Measurements from ENCODE around the gene ID1.
A peak's percentile ranks its signal among the peaks of the same experiment; 100 is the strongest.
"Not testable (repeated sequence)": the region's sequence is repeated elsewhere in the genome, so short reads cannot be mapped to it uniquely, and the experiment has no call there.

ID1 gene

GRCh38 chr20:31642837-31643236 lies 37.7 kb downstream of the ID1 start:
- Histone ChIP-seq H3K14ac (ENCODE audit: low read length) (peak overlapping the region; percentile 78), H2BK15ac (ENCODE audit: low read length) (no peak overlapping the region), H2BK5ac (ENCODE audit: low read length) (no peak overlapping the region), H4K91ac (ENCODE audit: low read depth, low read length, poor library complexity) (no peak overlapping the region), H3K36me3 (replicated peaks in 1 of 2; ENCODE audit: control insufficient read depth in 2 of 2, insufficient read depth in 2 of 2, low read length in 2 of 2) (no peaks in the 10 kb centered on the region), H3K9ac (ENCODE audit: low read depth, low read length, poor library complexity) (peak overlapping the region; percentile 27), H3K79me1 (ENCODE audit: low read depth, low read length) (no peaks in the 10 kb centered on the region), H3K27ac (replicated peaks; ENCODE audit: low read length) (no peak overlapping the region), H3K23ac (ENCODE audit: low read depth, low read length, poor library complexity) (peak overlapping the region; percentile 32), H2AFZ (ENCODE audit: low read length) (no peak overlapping the region), H3K27me3 (ENCODE audit: control insufficient read depth in 3 of 3, insufficient read depth in 3 of 3, low read depth in 1 of 3, low read length in 3 of 3) (no peaks in the 10 kb centered on the region), H2BK120ac (ENCODE audit: low read depth, low read length) (no peak overlapping the region), H3K4me3 (ENCODE audit: low read length in 2 of 2) (no peak overlapping the region), H3K4me1 (ENCODE audit: control insufficient read depth in 2 of 2, insufficient read depth in 1 of 2, low read depth in 1 of 2, low read length in 2 of 2) (peaks cover 0 to 2% of the 10 kb centered on the region in 2 donors), H3K18ac (ENCODE audit: low read length) (no peak overlapping the region), H2BK12ac (ENCODE audit: low read length) (no peak overlapping the region), H3K4ac (ENCODE audit: low read length) (no peak overlapping the region), H3K4me2 (ENCODE audit: insufficient read depth, low read length, poor library complexity, severe bottlenecking) (no peak overlapping the region), H2AK5ac (ENCODE audit: low read depth, low read length) (no peak overlapping the region), H3K9me3 (replicated peaks in 1 of 2; ENCODE audit: control insufficient read depth in 2 of 2, insufficient read depth in 1 of 2, low read depth in 1 of 2, low read length in 2 of 2) (no peaks in the 10 kb centered on the region), H4K8ac (ENCODE audit: low read depth, low read length) (no peak overlapping the region)
- DNase-seq (ENCODE audit: low spot score), result no peak
- no CpG with 5 or more reads among the region's 1 CpG for WGBS, 2 donors (ENCODE audit: extremely low coverage in 2 of 2, insufficient read length in 2 of 2, insufficient replicate concordance in 1 of 2)

GRCh38 chr20:31643522-31643921 lies 38.4 kb downstream of the ID1 start:
- WGBS, 2 donors (ENCODE audit: extremely low coverage in 2 of 2, insufficient read length in 2 of 2, insufficient replicate concordance in 1 of 2), result no CpG with 5 or more reads among the region's 4 CpGs
- Histone ChIP-seq H3K4ac (ENCODE audit: low read length) (no peak overlapping the region), H2AK5ac (ENCODE audit: low read depth, low read length) (no peak overlapping the region), H3K9me3 (replicated peaks in 1 of 2; ENCODE audit: control insufficient read depth in 2 of 2, insufficient read depth in 1 of 2, low read depth in 1 of 2, low read length in 2 of 2) (no peaks in the 10 kb centered on the region), H3K23ac (ENCODE audit: low read depth, low read length, poor library complexity) (peak overlapping the region; percentile 32), H3K27me3 (ENCODE audit: control insufficient read depth in 3 of 3, insufficient read depth in 3 of 3, low read depth in 1 of 3, low read length in 3 of 3) (no peaks in the 10 kb centered on the region), H2BK5ac (ENCODE audit: low read length) (no peak overlapping the region), H3K36me3 (replicated peaks in 1 of 2; ENCODE audit: control insufficient read depth in 2 of 2, insufficient read depth in 2 of 2, low read length in 2 of 2) (no peaks in the 10 kb centered on the region), H3K9ac (ENCODE audit: low read depth, low read length, poor library complexity) (no peak overlapping the region), H3K4me2 (ENCODE audit: insufficient read depth, low read length, poor library complexity, severe bottlenecking) (no peak overlapping the region), H2BK120ac (ENCODE audit: low read depth, low read length) (no peak overlapping the region), H4K8ac (ENCODE audit: low read depth, low read length) (no peak overlapping the region), H3K4me1 (ENCODE audit: control insufficient read depth in 2 of 2, insufficient read depth in 1 of 2, low read depth in 1 of 2, low read length in 2 of 2) (no peaks in the 10 kb centered on the region), H3K14ac (ENCODE audit: low read length) (no peak overlapping the region), H4K91ac (ENCODE audit: low read depth, low read length, poor library complexity) (no peak overlapping the region), H3K4me3 (ENCODE audit: low read length in 2 of 2) (no peak overlapping the region), H3K79me1 (ENCODE audit: low read depth, low read length) (no peaks in the 10 kb centered on the region), H3K18ac (ENCODE audit: low read length) (peak overlapping the region; percentile 21), H2AFZ (ENCODE audit: low read length) (no peak overlapping the region), H3K27ac (replicated peaks; ENCODE audit: low read length) (no peak overlapping the region), H2BK12ac (ENCODE audit: low read length) (no peak overlapping the region), H2BK15ac (ENCODE audit: low read length) (no peak overlapping the region)
- DNase-seq (ENCODE audit: low spot score), result no peak

GRCh38 chr20:31644701-31645100 lies 39.6 kb downstream of the ID1 start:
- Histone ChIP-seq H3K18ac (ENCODE audit: low read length) (peak overlapping the region; percentile 62), H4K91ac (ENCODE audit: low read depth, low read length, poor library complexity) (no peak overlapping the region), H3K9ac (ENCODE audit: low read depth, low read length, poor library complexity) (no peak overlapping the region), H4K8ac (ENCODE audit: low read depth, low read length) (no peak overlapping the region), H3K36me3 (replicated peaks in 1 of 2; ENCODE audit: control insufficient read depth in 2 of 2, insufficient read depth in 2 of 2, low read length in 2 of 2) (no peaks in the 10 kb centered on the region), H2BK12ac (ENCODE audit: low read length) (no peak overlapping the region), H3K23ac (ENCODE audit: low read depth, low read length, poor library complexity) (peak overlapping the region; percentile 75), H3K27me3 (ENCODE audit: control insufficient read depth in 3 of 3, insufficient read depth in 3 of 3, low read depth in 1 of 3, low read length in 3 of 3) (no peaks in the 10 kb centered on the region), H2BK15ac (ENCODE audit: low read length) (no peak overlapping the region), H2BK5ac (ENCODE audit: low read length) (peak overlapping the region; percentile 76), H3K79me1 (ENCODE audit: low read depth, low read length) (no peaks in the 10 kb centered on the region), H3K4me2 (ENCODE audit: insufficient read depth, low read length, poor library complexity, severe bottlenecking) (no peak overlapping the region), H3K9me3 (replicated peaks in 1 of 2; ENCODE audit: control insufficient read depth in 2 of 2, insufficient read depth in 1 of 2, low read depth in 1 of 2, low read length in 2 of 2) (no peaks in the 10 kb centered on the region), H3K4me1 (ENCODE audit: control insufficient read depth in 2 of 2, insufficient read depth in 1 of 2, low read depth in 1 of 2, low read length in 2 of 2) (no peaks in the 10 kb centered on the region), H3K14ac (ENCODE audit: low read length) (peak overlapping the region; percentile 47), H2AK5ac (ENCODE audit: low read depth, low read length) (no peak overlapping the region), H2BK120ac (ENCODE audit: low read depth, low read length) (peak overlapping the region; percentile 37), H3K27ac (replicated peaks; ENCODE audit: low read length) (no peak overlapping the region), H3K4me3 (ENCODE audit: low read length in 2 of 2) (no peak overlapping the region), H2AFZ (ENCODE audit: low read length) (no peak overlapping the region), H3K4ac (ENCODE audit: low read length) (no peak overlapping the region)
- no peak for DNase-seq (ENCODE audit: low spot score)
- WGBS, 2 donors (ENCODE audit: extremely low coverage in 2 of 2, insufficient read length in 2 of 2, insufficient replicate concordance in 1 of 2), result no CpG with 5 or more reads among the region's 8 CpGs

- not testable (repeated sequence) for H3K4ac ChIP-seq (ENCODE audit: low read length); H3K27me3 ChIP-seq (ENCODE audit: control insufficient read depth in 3 of 3, insufficient read depth in 3 of 3, low read depth in 1 of 3, low read length in 3 of 3); H3K4me2 ChIP-seq (ENCODE audit: insufficient read depth, low read length, poor library complexity, severe bottlenecking); H3K14ac ChIP-seq (ENCODE audit: low read length); H3K4me1 ChIP-seq (ENCODE audit: control insufficient read depth in 2 of 2, insufficient read depth in 1 of 2, low read depth in 1 of 2, low read length in 2 of 2); H3K9me3 ChIP-seq (replicated peaks in 1 of 2; ENCODE audit: control insufficient read depth in 2 of 2, insufficient read depth in 1 of 2, low read depth in 1 of 2, low read length in 2 of 2); H2AK5ac ChIP-seq (ENCODE audit: low read depth, low read length); H2BK12ac ChIP-seq (ENCODE audit: low read length); H2AFZ ChIP-seq (ENCODE audit: low read length); H3K23ac ChIP-seq (ENCODE audit: low read depth, low read length, poor library complexity); H3K9ac ChIP-seq (ENCODE audit: low read depth, low read length, poor library complexity); H2BK5ac ChIP-seq (ENCODE audit: low read length); H3K27ac ChIP-seq (replicated peaks; ENCODE audit: low read length); H4K8ac ChIP-seq (ENCODE audit: low read depth, low read length); H2BK15ac ChIP-seq (ENCODE audit: low read length); H4K91ac ChIP-seq (ENCODE audit: low read depth, low read length, poor library complexity); DNase-seq (ENCODE audit: low spot score); H2BK120ac ChIP-seq (ENCODE audit: low read depth, low read length); H3K18ac ChIP-seq (ENCODE audit: low read length); H3K4me3 ChIP-seq (ENCODE audit: low read length in 2 of 2); H3K79me1 ChIP-seq (ENCODE audit: low read depth, low read length); H3K36me3 ChIP-seq (replicated peaks in 1 of 2; ENCODE audit: control insufficient read depth in 2 of 2, insufficient read depth in 2 of 2, low read length in 2 of 2)
- WGBS, 2 donors (ENCODE audit: extremely low coverage in 2 of 2, insufficient read length in 2 of 2, insufficient replicate concordance in 1 of 2), result no CpG with 5 or more reads among the region's 3 CpGs
These were observed 43.0 kb downstream of the ID1 start for GRCh38 chr20:31648104-31648503.

All from neuronal stem cell (in vitro differentiated cells).